HTERT RPE-1 (cell line): ENCODE results near the gene CD109.
"Not testable (repeated sequence)": the region's sequence is repeated elsewhere in the genome, so short reads cannot be mapped to it uniquely, and the experiment has no call there.

Experiments
- in situ Hi-C: fragments of 300-500 bp; cut with MboI; formaldehyde crosslinking; loops from 4 replicates; pipeline ENCODE4 v1.14.3; 2020; ENCODE audit warnings: low sequenced_read_pairs

CD109 gene

GRCh38 chr6:73724389-73724788, 28.4 kb downstream of the CD109 start:
- in situ Hi-C loops = no loop called here

DNA sequence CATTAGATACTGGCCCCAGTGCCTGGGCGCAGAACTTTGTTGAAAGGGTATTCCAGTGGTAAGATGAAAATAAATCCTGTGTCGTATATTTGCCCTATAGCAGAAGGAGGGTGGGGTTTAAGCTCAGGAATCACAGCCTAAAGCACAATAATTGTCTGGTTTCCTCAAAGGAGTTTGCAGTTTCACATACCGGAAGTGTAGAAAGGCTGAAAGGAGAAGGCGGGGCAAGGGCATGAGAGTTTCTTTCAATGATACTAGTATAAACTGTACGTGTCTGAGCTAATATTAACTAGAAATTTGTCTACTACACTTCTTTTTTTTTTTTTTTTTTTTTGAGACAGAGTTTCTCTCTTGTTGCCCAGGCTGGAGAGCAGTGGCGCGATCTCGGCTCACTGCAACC, 29.2 kb downstream of the CD109 start:
- in situ Hi-C loops = not testable (repeated sequence)

DNA sequence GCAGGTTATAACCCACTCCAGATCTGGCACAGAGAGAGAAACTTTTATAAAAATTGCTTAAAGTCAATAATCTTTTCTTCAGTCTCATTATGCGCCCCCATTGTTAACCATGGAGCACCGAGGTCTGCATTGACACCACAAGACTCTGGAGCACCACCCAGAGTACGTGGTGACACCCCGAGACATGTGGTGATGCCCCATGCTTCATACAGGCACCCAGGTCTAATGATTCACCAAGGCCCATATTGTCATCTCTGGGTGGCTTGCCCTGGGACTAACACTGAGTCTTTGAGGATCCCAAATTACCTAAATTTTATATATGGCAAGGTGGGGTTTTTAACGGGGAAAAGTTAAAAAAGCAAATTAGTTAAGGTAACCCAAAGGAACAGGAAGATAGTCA, 31.1 kb downstream of the CD109 start:
- in situ Hi-C loops = no loop called here

DNA sequence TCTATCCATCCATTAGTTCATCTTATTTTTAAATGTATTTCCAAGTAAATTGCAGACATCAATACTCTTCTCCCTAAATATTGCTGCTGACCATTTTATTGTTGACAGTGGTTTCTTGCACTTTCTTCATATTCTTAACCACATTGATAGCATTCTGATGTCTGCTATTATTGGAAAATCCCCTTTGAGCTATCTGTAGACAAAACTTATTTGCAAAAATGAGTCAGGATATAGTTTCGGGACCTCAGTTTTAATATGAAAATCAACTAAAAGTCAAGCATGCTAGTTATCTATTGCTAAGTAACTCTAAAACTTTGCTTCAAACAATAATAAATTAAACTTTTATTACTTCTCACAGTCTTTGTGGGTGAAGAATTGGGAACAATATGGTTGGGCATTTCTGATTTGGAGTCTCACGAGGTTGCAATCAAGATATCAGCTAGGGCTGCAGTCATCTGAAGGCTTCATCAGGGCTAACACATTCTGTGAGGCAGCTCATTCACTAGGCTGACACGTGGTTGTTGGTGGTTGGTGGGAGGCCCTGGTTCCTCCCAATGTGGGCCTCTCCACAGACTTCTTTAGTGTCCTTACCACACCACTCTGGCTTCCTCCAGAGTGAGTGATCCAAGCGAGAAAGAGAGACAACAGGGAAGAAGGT, 32.7 kb downstream of the CD109 start:
- in situ Hi-C loops = no loop called here

DNA sequence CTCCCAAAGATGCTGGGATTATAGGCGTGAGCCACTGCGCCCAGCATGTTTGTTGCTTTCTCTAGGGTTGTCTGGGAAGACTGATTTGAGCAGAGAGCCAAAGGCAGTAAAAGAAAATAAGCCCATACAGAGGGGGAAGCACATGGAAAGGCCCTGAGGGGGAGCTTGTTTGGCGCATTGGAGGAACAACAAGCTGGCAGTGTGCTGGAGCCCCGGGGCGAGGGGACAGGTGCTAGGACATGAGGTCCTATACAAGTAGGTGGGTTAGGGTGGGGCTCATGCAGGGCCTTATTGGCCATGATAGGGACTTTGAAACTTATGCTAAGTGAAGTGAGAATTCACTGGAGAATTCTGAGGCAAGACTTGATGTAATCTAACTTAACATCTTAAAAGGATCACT, 35.3 kb downstream of the CD109 start:
- in situ Hi-C loops = no loop called here

- in situ Hi-C loops = no loop called here
These were observed 37.1 kb downstream of the CD109 start for GRCh38 chr6:73732845-73733675.

- in situ Hi-C loops = no loop called here
These were observed 37.8 kb downstream of the CD109 start for GRCh38 chr6:73733791-73734190.

- in situ Hi-C loops = no loop called here
These were observed 38.9 kb downstream of the CD109 start for GRCh38 chr6:73734832-73735453.

GRCh38 chr6:73738367-73739028, 42.5 kb downstream of the CD109 start:
- in situ Hi-C loops = no loop called here

DNA sequence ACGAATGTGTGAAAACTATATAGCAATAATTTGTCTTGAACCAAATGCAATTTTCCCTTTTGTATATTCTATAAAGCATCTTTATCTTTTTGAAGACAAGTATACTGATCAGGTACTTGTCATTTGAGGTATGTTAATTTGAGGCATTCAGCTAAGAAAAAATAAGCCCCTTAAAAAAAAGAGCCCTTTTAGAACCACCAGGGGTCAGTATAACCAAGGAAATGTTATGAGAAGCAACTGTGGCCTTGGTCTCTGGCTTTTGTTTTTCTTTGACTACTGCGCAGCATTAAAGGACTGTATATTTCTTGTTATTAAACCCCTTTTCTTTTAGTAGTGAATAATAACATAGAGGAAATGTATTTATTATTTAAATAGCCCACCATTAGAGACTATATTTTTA, 43.1 kb downstream of the CD109 start:
- in situ Hi-C loops = no loop called here

- in situ Hi-C loops = no loop called here
These were observed 46.4 kb downstream of the CD109 start for GRCh38 chr6:73742433-73742832.

- in situ Hi-C loops = no loop called here
These were observed 47.1 kb downstream of the CD109 start for GRCh38 chr6:73743081-73743480.

DNA sequence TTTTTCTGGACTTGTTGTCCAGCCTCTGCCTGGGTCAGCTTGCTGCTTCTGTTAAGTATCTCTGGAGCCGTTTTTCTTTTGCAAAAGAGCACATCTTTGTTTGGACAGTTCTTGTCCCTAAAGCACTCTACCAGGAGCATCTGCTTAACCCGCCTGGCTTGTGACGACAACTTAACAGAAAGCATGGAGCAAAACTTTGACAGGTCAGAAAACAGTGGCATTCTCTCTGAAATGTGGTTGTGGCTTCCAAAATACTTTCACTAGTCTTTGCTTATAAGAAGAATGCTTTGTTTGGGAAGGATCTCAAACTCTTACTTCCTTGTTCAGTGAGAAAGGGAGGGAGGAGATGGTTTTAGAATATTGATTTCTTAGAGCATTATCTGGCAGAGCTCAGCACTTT, 47.6 kb downstream of the CD109 start:
- in situ Hi-C loops = no loop called here

GRCh38 chr6:73746787-73747186, 50.8 kb downstream of the CD109 start:
- in situ Hi-C loops = no loop called here

- in situ Hi-C loops = no loop called here
These were observed 51.3 kb downstream of the CD109 start for GRCh38 chr6:73747289-73747688.

DNA sequence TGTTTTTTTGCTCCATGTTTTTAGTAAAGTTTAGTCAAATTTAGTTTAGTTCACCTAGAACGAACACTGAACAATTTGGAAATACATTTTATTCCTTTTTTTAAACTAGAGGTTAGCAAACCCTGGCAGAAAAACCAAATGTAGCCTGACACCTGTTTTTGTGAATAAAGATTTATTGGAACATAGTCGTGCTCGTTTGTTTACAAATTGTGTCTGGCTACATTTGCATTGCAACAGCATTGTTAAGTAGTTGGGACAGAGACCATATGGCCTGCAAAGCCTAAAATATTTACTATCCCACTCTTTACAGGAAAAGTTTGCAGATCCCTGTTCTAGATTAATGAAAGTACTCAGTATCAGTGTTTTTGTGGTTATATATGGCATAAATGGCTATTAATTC, 56.9 kb downstream of the CD109 start:
- in situ Hi-C loops = no loop called here

DNA sequence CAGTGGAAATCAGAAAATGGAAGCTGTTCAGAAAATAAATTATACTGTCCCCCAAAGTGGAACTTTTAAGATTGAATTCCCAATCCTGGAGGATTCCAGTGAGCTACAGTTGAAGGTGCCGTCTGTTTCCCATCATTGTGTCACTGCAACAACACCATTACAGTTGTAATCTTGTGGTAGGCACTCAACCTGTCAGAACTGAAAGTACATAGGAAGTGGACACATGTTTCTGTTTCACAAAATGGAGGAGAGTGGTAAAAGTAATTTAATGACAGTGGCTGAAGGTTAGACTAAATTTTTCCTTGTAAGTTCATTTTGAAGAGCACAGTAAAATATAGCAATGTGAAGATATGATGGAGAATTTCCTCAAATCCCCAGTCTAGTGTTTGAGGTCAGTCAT, 70.0 kb downstream of the CD109 start:
- in situ Hi-C loops = no loop called here

GRCh38 chr6:73768558-73768957, 72.6 kb downstream of the CD109 start:
- in situ Hi-C loops = no loop called here

- in situ Hi-C loops = no loop called here
These were observed 74.0 kb downstream of the CD109 start for GRCh38 chr6:73769976-73770375.

GRCh38 chr6:73774311-73774774, 78.3 kb downstream of the CD109 start:
- in situ Hi-C loops = no loop called here

DNA sequence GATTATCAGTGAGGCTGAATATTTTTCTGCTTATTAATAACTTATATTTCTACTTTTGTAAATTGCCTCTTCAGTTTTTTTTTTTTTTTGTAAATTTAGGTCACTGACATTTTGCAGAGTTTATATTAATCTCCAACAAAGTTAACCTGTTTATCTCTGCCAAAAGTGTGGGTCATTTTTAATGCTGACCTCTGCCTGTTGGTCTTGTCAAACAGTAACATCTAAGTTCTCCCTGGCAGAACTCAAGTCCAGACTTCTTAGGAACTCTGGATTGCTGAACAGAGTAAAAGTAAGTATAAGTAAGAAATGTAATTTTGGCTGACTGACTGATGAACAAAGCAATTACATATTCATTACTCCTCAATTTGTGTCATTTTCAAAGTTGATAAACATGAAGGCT, 83.9 kb downstream of the CD109 start:
- in situ Hi-C loops = no loop called here
